Upper lobe of left lung (tissue), 6 donors: ENCODE measurements around the gene SIDT1. TPM values are rescaled to one million over a fixed set of nuclear protein-coding genes. Genes with fewer than 3 reads are reported as not detected.

Experiments
- ATAC-seq, 2 donors: fragments of 200-7000 bp; cut with Tn5 transposase; one replicate each; pipeline ENCODE4 v1.9.1; 2022; ENCODE audit warnings: mild to moderate bottlenecking in 2 of 2, moderate library complexity in 2 of 2; ENCODE audit not compliant: low FRiP score in 2 of 2
- DNase-seq, 2 donors: peaks; one replicate each; pipeline ENCODE4 v3.0.0-alpha.2; 2019 to 2020
- H3K27ac ChIP-seq, 4 donors: fragments of 200-600 bp; sonication (generic); one replicate each; pipeline ENCODE4 v1.5.1; 2016 to 2019
- H3K27me3 ChIP-seq, 4 donors: fragments of 200-600 bp; sonication (generic); one replicate each; pipeline ENCODE4 v1.5.1; 2017 to 2019
- H3K36me3 ChIP-seq, 4 donors: fragments of 200-600 bp; sonication (generic); one replicate each; pipeline ENCODE4 v1.5.1; 2016 to 2019
- H3K4me1 ChIP-seq, 4 donors: fragments of 200-600 bp; sonication (generic); one replicate each; pipeline ENCODE4 v1.5.1; 2018 to 2019
- H3K4me3 ChIP-seq, 4 donors: fragments of 200-600 bp; sonication (generic); one replicate each; pipeline ENCODE4 v1.5.1; 2017 to 2019; ENCODE audit warnings: mild to moderate bottlenecking in 2 of 4, moderate library complexity in 1 of 4
- H3K9me3 ChIP-seq, 4 donors: fragments of 200-600 bp; sonication (generic); one replicate each; pipeline ENCODE4 v1.5.1; 2018 to 2019
- CTCF ChIP-seq, 6 experiments: fragments of 450-650 bp in 4 of 6; fragments of 200-600 bp in 2 of 6; sonication (generic) in 2 of 6; IDR thresholded peaks; one replicate each; pipeline ENCODE4 v1.5.1; 2016 to 2019; ENCODE audit warnings: antibody characterized with exemption in 6 of 6
- EP300 ChIP-seq, 4 donors: sonication (generic); formaldehyde crosslinking; IDR thresholded peaks; one replicate each; pipeline ENCODE4 v1.5.1; 2017; ENCODE audit warnings: antibody characterized with exemption in 4 of 4, control low read depth in 2 of 4
- POLR2A ChIP-seq, 4 donors: fragments of 450-650 bp; IDR thresholded peaks; one replicate each; pipeline ENCODE4 v1.5.1; 2016 to 2017; ENCODE audit warnings: antibody characterized with exemption in 4 of 4, mild to moderate bottlenecking in 2 of 4
- POLR2AphosphoS5 ChIP-seq, 2 donors: sonication (generic); formaldehyde crosslinking; IDR thresholded peaks; one replicate each; pipeline ENCODE4 v1.5.1; 2017; ENCODE audit warnings: antibody characterized with exemption in 2 of 2
- WGBS, 2 donors: methylation state at CpG; one replicate each; pipeline ENCODE4 v1.1.5; 2017 to 2018; 5-methylcytosine and 5-hydroxymethylcytosine counted together
- total RNA-seq, 6 donors: library from RNA; depleted of rRNA in 4 of 6; stranded (reverse); fragments of >200 nt in 4 of 6; gene quantifications; one replicate each; pipeline versions ENCODE4 v1.1.0 to v1.2.1, GENCODE V29; 2016 to 2021
- donor health status: DM: no; HTN: no; CAD: no; lungs with moderate emphysema.
- donor health status: DM: no; HTN: yes; CAD: no; lungs with severe emphysema.

SIDT1 gene
- total RNA-seq, 6 donors from 2014 or later, result 2.6 to 37.5 (median 9.5) TPM

GRCh38 chr3:113590983-113591382 lies 58.6 kb downstream of the SIDT1 start:
- H3K36me3 ChIP-seq, result no peaks in the 10 kb centered on the region
- ATAC-seq (no peak), DNase-seq (no peak)
- 78 to 91% methylated on average over 1 of the region's 1 CpG for WGBS, 2 donors
- H3K4me1 ChIP-seq, result no peaks in the 10 kb centered on the region
- TF ChIP-seq EP300 (IDR thresholded peaks at IDR 0.05) (no peak), CTCF (IDR thresholded peaks at IDR 0.05) (no peak), POLR2AphosphoS5 (IDR thresholded peaks at IDR 0.05) (no peak), POLR2A (IDR thresholded peaks at IDR 0.05) (no peak)
- no peak overlapping the region for H3K4me3 ChIP-seq
- no peak overlapping the region for H3K27ac ChIP-seq
- H3K27me3 ChIP-seq, result no peaks in the 10 kb centered on the region
- H3K9me3 ChIP-seq, result no peaks in the 10 kb centered on the region

GRCh38 chr3:113594066-113594465 lies 61.7 kb downstream of the SIDT1 start:
- no peak for TF ChIP-seq CTCF (IDR thresholded peaks at IDR 0.05)
- no peak for TF ChIP-seq POLR2A (IDR thresholded peaks at IDR 0.05)
- no peak for TF ChIP-seq EP300 (IDR thresholded peaks at IDR 0.05)
- TF ChIP-seq POLR2AphosphoS5 (IDR thresholded peaks at IDR 0.05), result no peak
- Histone ChIP-seq H3K27ac (no peak overlapping the region), H3K9me3 (no peaks in the 10 kb centered on the region), H3K4me3 (no peak overlapping the region), H3K27me3 (no peaks in the 10 kb centered on the region), H3K36me3 (no peaks in the 10 kb centered on the region), H3K4me1 (no peaks in the 10 kb centered on the region)
- 68 to 82% methylated on average over 2 of the region's 2 CpGs for WGBS, 2 donors
- DNase-seq (no peak), ATAC-seq (no peak)

- no peaks in the 10 kb centered on the region for H3K27me3 ChIP-seq
- H3K4me3 ChIP-seq, result no peak overlapping the region
- no peak for ATAC-seq
- TF ChIP-seq POLR2A (IDR thresholded peaks at IDR 0.05) (no peak), POLR2AphosphoS5 (IDR thresholded peaks at IDR 0.05) (no peak), CTCF (IDR thresholded peaks at IDR 0.05) (no peak), EP300 (IDR thresholded peaks at IDR 0.05) (no peak)
- no peaks in the 10 kb centered on the region for H3K36me3 ChIP-seq
- WGBS, 2 donors, result 76 to 81% methylated on average over 4 of the region's 4 CpGs
- DNase-seq, result no peak
- H3K9me3 ChIP-seq, result no peaks in the 10 kb centered on the region
- no peaks in the 10 kb centered on the region for H3K4me1 ChIP-seq
- H3K27ac ChIP-seq, result no peak overlapping the region
These were observed 65.4 kb downstream of the SIDT1 start for GRCh38 chr3:113597596-113598354.

- Histone ChIP-seq H3K4me1 (no peaks in the 10 kb centered on the region), H3K27me3 (no peaks in the 10 kb centered on the region), H3K27ac (no peak overlapping the region), H3K9me3 (no peaks in the 10 kb centered on the region), H3K36me3 (no peaks in the 10 kb centered on the region), H3K4me3 (no peak overlapping the region)
- DNase-seq (no peak), ATAC-seq (peak in 1 of 2 donors; percentile 34)
- no peak for TF ChIP-seq EP300 (IDR thresholded peaks at IDR 0.05)
- no peak for TF ChIP-seq POLR2AphosphoS5 (IDR thresholded peaks at IDR 0.05)
- TF ChIP-seq CTCF (IDR thresholded peaks at IDR 0.05), result no peak
- TF ChIP-seq POLR2A (IDR thresholded peaks at IDR 0.05), result no peak
- WGBS, 2 donors, result 88 to 95% methylated on average over 2 of the region's 2 CpGs
These were observed 68.2 kb downstream of the SIDT1 start for GRCh38 chr3:113600418-113601182.
